Anterior cingulate cortex (tissue), 58 donors: ENCODE data around the gene GEMIN5.

Source experiments
- DNase-seq, 58 donors: peaks; one replicate each; lab custom pipeline; 2025; lab: John Stamatoyannopoulos, UW

GEMIN5 gene

GRCh38 chr5:154850255-154851062 lies 87.6 kb downstream of the GEMIN5 start, which contains the start of gene FAXDC2:
Gene FAXDC2 (minus strand): TSS chr5:154850603. CDS start chr5:154838178, 12,425 bp downstream.
- peak in 57 of 58 donors; percentile 22 to 88 (median 69) for DNase-seq

- DNase-seq: peak in 1 of 58 donors; percentile 56
These were observed 88.2 kb downstream of the GEMIN5 start for GRCh38 chr5:154849791-154850201.

- DNase-seq: peak in 6 of 58 donors; percentile 8 to 56 (median 20)
These were observed 88.7 kb downstream of the GEMIN5 start for GRCh38 chr5:154849264-154849785.

GRCh38 chr5:154844809-154845208 lies 93.2 kb downstream of the GEMIN5 start:
- no peak for DNase-seq

- no peak for DNase-seq
These were observed 95.1 kb downstream of the GEMIN5 start for GRCh38 chr5:154842689-154843530.

GRCh38 chr5:154841273-154841661 lies 96.7 kb downstream of the GEMIN5 start:
- DNase-seq: no peak

- no peak for DNase-seq
These were observed 97.4 kb downstream of the GEMIN5 start for GRCh38 chr5:154840435-154841272.
